Measurements from ENCODE around the gene EIF2AK3. TPM values are rescaled to one million over a fixed set of nuclear protein-coding genes. Genes with fewer than 3 reads are reported as not detected.

Gene EIF2AK3
- total RNA-seq, 1 donor from 2014 or later = 27.1 TPM

DNA sequence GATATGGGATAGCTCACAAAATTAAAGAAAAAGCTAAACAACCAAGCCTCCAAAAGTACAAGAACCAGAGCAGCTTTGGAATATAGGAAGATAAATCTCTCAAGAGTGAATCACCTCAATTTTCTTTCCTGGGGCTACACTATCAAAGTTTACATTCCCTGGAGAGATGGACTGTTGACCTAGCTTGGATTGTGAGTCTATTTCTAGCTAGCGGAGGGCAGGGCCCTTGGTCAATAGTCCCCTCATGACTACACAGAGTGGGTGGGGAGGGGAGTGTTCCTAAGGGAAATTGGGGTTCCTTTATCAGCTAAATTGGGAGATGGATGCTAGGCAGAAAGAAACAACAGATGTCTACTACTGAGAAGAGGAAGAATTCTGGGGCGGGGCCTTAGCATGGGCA lies 29.9 kb upstream of the EIF2AK3 start:
- Histone ChIP-seq H3K4me1 (ENCODE audit: insufficient read depth, low read length) (peaks cover 21% of the 10 kb centered on the region), H3K27ac (ENCODE audit: low read depth, low read length) (peak overlapping the region; percentile 70), H3K9ac (ENCODE audit: low read length) (no peak overlapping the region), H4K20me1 (ENCODE audit: insufficient read depth, low read length) (no peaks in the 10 kb centered on the region), H3K4me3 (ENCODE audit: insufficient read depth, low read depth, low read length) (no peak overlapping the region), H3K36me3 (ENCODE audit: insufficient read depth, low read length) (no peaks in the 10 kb centered on the region), H3K9me3 (ENCODE audit: insufficient read depth, low read depth, low read length) (no peaks in the 10 kb centered on the region), H3K79me2 (ENCODE audit: insufficient read depth, low read length) (no peaks in the 10 kb centered on the region), H3K4me2 (ENCODE audit: low read length) (peak overlapping the region; percentile 28), H3K27me3 (ENCODE audit: insufficient read depth, low read length) (no peaks in the 10 kb centered on the region), H2AFZ (ENCODE audit: low read depth, low read length) (no peak overlapping the region)
- Mint-ChIP-seq H3K9me3 (ENCODE audit: unreplicated experiment) (peaks cover 2% of the 10 kb centered on the region), H3K36me3 (ENCODE audit: low read depth, unreplicated experiment) (no peaks in the 10 kb centered on the region), H3K4me3 (ENCODE audit: unreplicated experiment) (peak overlapping the region; percentile 57), H3K4me1 (ENCODE audit: low read depth, unreplicated experiment) (peaks cover 27% of the 10 kb centered on the region), H3K27ac (ENCODE audit: unreplicated experiment) (peak overlapping the region; percentile 73), H3K27me3 (ENCODE audit: low read depth, unreplicated experiment) (no peaks in the 10 kb centered on the region)
- peak; percentile 23 for DNase-seq (ENCODE audit: low read depth)
- TF ChIP-seq EZH2 (IDR thresholded peaks at IDR 0.05; ENCODE audit: insufficient read depth, low read length) = no peak
- TF ChIP-seq, protein P1, sequence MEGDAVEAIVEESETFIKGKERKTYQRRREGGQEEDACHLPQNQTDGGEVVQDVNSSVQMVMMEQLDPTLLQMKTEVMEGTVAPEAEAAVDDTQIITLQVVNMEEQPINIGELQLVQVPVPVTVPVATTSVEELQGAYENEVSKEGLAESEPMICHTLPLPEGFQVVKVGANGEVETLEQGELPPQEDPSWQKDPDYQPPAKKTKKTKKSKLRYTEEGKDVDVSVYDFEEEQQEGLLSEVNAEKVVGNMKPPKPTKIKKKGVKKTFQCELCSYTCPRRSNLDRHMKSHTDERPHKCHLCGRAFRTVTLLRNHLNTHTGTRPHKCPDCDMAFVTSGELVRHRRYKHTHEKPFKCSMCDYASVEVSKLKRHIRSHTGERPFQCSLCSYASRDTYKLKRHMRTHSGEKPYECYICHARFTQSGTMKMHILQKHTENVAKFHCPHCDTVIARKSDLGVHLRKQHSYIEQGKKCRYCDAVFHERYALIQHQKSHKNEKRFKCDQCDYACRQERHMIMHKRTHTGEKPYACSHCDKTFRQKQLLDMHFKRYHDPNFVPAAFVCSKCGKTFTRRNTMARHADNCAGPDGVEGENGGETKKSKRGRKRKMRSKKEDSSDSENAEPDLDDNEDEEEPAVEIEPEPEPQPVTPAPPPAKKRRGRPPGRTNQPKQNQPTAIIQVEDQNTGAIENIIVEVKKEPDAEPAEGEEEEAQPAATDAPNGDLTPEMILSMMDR (IDR thresholded peaks at IDR 0.05; ENCODE audit: insufficient read depth, low read depth, low read length) = no peak
- FAIRE-seq = no peak

DNA sequence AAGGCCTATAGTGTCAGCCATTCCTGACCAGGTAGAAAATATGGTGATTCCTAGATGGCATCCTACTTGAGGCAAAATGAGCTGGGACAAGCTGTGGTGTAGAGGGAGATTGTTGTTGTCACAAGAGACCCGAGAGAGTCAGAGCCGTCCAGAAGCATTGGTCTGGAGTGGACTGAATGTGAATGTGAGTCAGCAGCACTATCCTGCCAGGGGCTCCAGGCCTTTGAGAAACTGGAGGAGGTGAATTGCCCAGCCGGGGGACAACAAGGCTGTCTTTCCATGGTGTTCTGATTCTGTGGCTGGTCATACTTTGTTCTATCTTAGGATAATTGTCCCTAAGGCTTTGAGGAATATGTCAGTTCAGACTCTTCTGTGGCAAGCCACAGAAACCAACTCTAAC lies 29.4 kb upstream of the EIF2AK3 start:
- H3K27me3 ChIP-seq (ENCODE audit: insufficient read depth, low read length) = no peaks in the 10 kb centered on the region
- no peaks in the 10 kb centered on the region for H3K36me3 ChIP-seq (ENCODE audit: insufficient read depth, low read length)
- H4K20me1 ChIP-seq (ENCODE audit: insufficient read depth, low read length) = no peaks in the 10 kb centered on the region
- H3K27ac Mint-ChIP-seq (ENCODE audit: unreplicated experiment) = peak overlapping the region; percentile 73
- peaks cover 2% of the 10 kb centered on the region for H3K9me3 Mint-ChIP-seq (ENCODE audit: unreplicated experiment)
- no peaks in the 10 kb centered on the region for H3K27me3 Mint-ChIP-seq (ENCODE audit: low read depth, unreplicated experiment)
- H3K9ac ChIP-seq (ENCODE audit: low read length) = peak overlapping the region; percentile 43
- peaks cover 21% of the 10 kb centered on the region for H3K4me1 ChIP-seq (ENCODE audit: insufficient read depth, low read length)
- no peaks in the 10 kb centered on the region for H3K79me2 ChIP-seq (ENCODE audit: insufficient read depth, low read length)
- peaks cover 27% of the 10 kb centered on the region for H3K4me1 Mint-ChIP-seq (ENCODE audit: low read depth, unreplicated experiment)
- peak overlapping the region; percentile 37 for H2AFZ ChIP-seq (ENCODE audit: low read depth, low read length)
- peak overlapping the region; percentile 28 for H3K4me2 ChIP-seq (ENCODE audit: low read length)
- H3K4me3 Mint-ChIP-seq (ENCODE audit: unreplicated experiment) = no peak overlapping the region
- TF ChIP-seq EZH2 (IDR thresholded peaks at IDR 0.05; ENCODE audit: insufficient read depth, low read length) = no peak
- TF ChIP-seq, protein P1 (IDR thresholded peaks at IDR 0.05; ENCODE audit: insufficient read depth, low read depth, low read length) = no peak
- FAIRE-seq (no peak), DNase-seq (ENCODE audit: low read depth) (peak; percentile 56)
- no peaks in the 10 kb centered on the region for H3K9me3 ChIP-seq (ENCODE audit: insufficient read depth, low read depth, low read length)
- no peak overlapping the region for H3K4me3 ChIP-seq (ENCODE audit: insufficient read depth, low read depth, low read length)
- H3K27ac ChIP-seq (ENCODE audit: low read depth, low read length) = peak overlapping the region; percentile 70
- no peaks in the 10 kb centered on the region for H3K36me3 Mint-ChIP-seq (ENCODE audit: low read depth, unreplicated experiment)

DNA sequence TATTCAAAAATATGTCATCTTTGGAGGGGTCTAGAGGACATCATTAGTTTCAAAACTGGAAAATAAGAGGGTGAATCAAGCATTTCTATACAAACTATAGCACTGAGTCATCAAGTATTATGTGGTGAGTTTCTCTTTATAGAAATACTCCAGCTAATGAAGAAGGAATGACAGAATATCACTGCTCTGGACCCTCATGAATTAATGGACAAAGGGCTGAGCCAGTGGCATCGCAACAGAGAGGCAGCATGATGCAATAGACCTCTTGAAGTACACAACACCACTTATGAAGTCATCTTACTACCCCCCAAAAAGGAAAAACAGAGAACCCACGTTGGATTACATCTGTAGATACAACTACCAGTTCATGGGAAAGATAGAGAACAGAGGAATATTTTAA lies 27.4 kb upstream of the EIF2AK3 start:
- H3K36me3 ChIP-seq (ENCODE audit: insufficient read depth, low read length) = no peaks in the 10 kb centered on the region
- no peak overlapping the region for H3K27ac ChIP-seq (ENCODE audit: low read depth, low read length)
- peaks cover 2% of the 10 kb centered on the region for H3K9me3 Mint-ChIP-seq (ENCODE audit: unreplicated experiment)
- H3K27me3 ChIP-seq (ENCODE audit: insufficient read depth, low read length) = no peaks in the 10 kb centered on the region
- no peak overlapping the region for H3K4me2 ChIP-seq (ENCODE audit: low read length)
- H4K20me1 ChIP-seq (ENCODE audit: insufficient read depth, low read length) = no peaks in the 10 kb centered on the region
- FAIRE-seq (no peak), DNase-seq (ENCODE audit: low read depth) (peak; percentile 75)
- no peak overlapping the region for H3K4me3 Mint-ChIP-seq (ENCODE audit: unreplicated experiment)
- no peaks in the 10 kb centered on the region for H3K36me3 Mint-ChIP-seq (ENCODE audit: low read depth, unreplicated experiment)
- no peak overlapping the region for H2AFZ ChIP-seq (ENCODE audit: low read depth, low read length)
- H3K79me2 ChIP-seq (ENCODE audit: insufficient read depth, low read length) = no peaks in the 10 kb centered on the region
- H3K9me3 ChIP-seq (ENCODE audit: insufficient read depth, low read depth, low read length) = no peaks in the 10 kb centered on the region
- peaks cover 21% of the 10 kb centered on the region for H3K4me1 ChIP-seq (ENCODE audit: insufficient read depth, low read length)
- no peak for TF ChIP-seq EZH2 (IDR thresholded peaks at IDR 0.05; ENCODE audit: insufficient read depth, low read length)
- TF ChIP-seq, protein P1 (IDR thresholded peaks at IDR 0.05; ENCODE audit: insufficient read depth, low read depth, low read length) = no peak
- no peak overlapping the region for H3K9ac ChIP-seq (ENCODE audit: low read length)
- no peaks in the 10 kb centered on the region for H3K27me3 Mint-ChIP-seq (ENCODE audit: low read depth, unreplicated experiment)
- H3K27ac Mint-ChIP-seq (ENCODE audit: unreplicated experiment) = peak overlapping the region; percentile 28
- H3K4me3 ChIP-seq (ENCODE audit: insufficient read depth, low read depth, low read length) = no peak overlapping the region
- peaks cover 26% of the 10 kb centered on the region for H3K4me1 Mint-ChIP-seq (ENCODE audit: low read depth, unreplicated experiment)

Measured in astrocyte (in vitro differentiated cells and primary cell).